ENCODE measurements around the gene ENDOU. TPM values are rescaled to one million over a fixed set of nuclear protein-coding genes. Genes with fewer than 3 reads are reported as not detected.

The ENDOU gene
- total and polyA plus RNA-seq, 2 donors from 2014 or later, result 0.28 to 0.91 TPM

DNA sequence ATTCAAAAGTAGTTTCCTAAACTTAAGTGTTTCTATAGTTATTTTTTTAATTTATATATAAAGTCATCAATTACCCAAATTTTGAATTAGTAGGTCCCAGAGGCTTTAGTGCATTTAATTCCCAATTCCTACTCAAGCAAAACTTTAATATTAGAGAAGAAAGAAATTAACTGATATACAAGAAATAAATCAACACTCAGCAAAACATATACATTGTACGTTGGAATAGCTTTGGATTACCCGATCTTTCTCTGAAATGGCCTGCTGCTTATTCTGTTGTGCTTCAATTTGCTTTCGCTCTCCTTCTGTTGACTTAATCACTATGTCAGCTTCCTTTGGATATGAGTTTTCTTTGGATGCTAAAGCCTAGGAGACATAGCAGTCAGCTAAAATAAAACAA is 37.7 kb downstream of the ENDOU start:
- H3K27ac ChIP-seq (ENCODE audit: low read depth in 2 of 2, low read length in 2 of 2), result no peak overlapping the region
- no peaks in the 10 kb centered on the region for H3K4me1 ChIP-seq (ENCODE audit: control insufficient read depth in 2 of 3, insufficient read depth in 2 of 3, low read depth in 1 of 3, low read length in 3 of 3)
- peaks cover 3 to 6% (median 3%) of the 10 kb centered on the region in 3 donors for H3K36me3 ChIP-seq (ENCODE audit: control insufficient read depth in 2 of 3, insufficient read depth in 3 of 3, low read length in 3 of 3)
- H3K9me3 ChIP-seq (ENCODE audit: control insufficient read depth in 2 of 3, insufficient read depth in 1 of 3, low read length in 3 of 3), result peaks cover 0 to 2% (median 0%) of the 10 kb centered on the region in 3 donors
- DNase-seq, result no peak
- intact Hi-C loops (cut with DNase I), result loop anchor here (10.0 kb wide), 1 partner anchor 653 kb away; no protein-coding TSS in a partner anchor
- no peaks in the 10 kb centered on the region for H3K27me3 ChIP-seq (ENCODE audit: control insufficient read depth, insufficient read depth, low read length)
- no peak overlapping the region for H3K9ac ChIP-seq (ENCODE audit: low read length in 3 of 3)
- TF ChIP-seq CTCF (IDR thresholded peaks at IDR 0.05; ENCODE audit: borderline replicate concordance, extremely low read depth, insufficient read depth), result no peak
- no peak for FAIRE-seq
- no peak overlapping the region for H3K4me3 ChIP-seq (ENCODE audit: low read length in 3 of 3)

DNA sequence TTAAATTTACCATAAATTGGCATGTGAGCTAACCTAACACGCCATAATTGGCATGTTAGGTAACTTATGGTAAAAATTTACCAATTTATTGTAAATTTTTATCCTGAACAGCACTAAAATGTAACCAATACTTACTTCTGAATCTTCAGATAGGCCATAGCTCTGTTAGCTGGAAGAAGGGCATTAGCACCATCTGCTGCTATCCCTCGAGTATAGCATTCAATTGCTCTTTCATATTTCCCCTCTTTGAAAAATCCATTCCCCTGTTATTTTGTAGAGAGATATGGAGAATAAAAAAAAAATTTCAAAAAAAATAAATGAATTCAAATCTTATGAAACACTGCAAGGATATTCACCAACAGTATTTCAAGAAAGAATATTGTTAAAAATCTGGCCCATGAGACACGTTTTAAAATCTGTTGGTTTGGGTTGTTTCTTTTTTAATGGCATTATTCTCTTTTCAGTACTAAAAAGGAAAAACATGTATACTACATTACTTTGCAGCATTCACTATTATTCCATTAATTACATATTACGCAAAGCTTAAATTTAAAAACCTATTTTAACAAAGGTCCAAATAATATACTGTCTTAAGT is 38.5 kb downstream of the ENDOU start:
- Histone ChIP-seq H3K27ac (ENCODE audit: low read depth in 2 of 2, low read length in 2 of 2) (no peak overlapping the region), H3K4me1 (ENCODE audit: control insufficient read depth in 2 of 3, insufficient read depth in 2 of 3, low read depth in 1 of 3, low read length in 3 of 3) (no peaks in the 10 kb centered on the region), H3K9me3 (ENCODE audit: control insufficient read depth in 2 of 3, insufficient read depth in 1 of 3, low read length in 3 of 3) (no peaks in the 10 kb centered on the region), H3K4me3 (ENCODE audit: low read length in 3 of 3) (no peak overlapping the region), H3K27me3 (ENCODE audit: control insufficient read depth, insufficient read depth, low read length) (no peaks in the 10 kb centered on the region), H3K9ac (ENCODE audit: low read length in 3 of 3) (no peak overlapping the region), H3K36me3 (ENCODE audit: control insufficient read depth in 2 of 3, insufficient read depth in 3 of 3, low read length in 3 of 3) (peaks cover 0 to 9% (median 0%) of the 10 kb centered on the region in 3 donors)
- intact Hi-C loops (cut with DNase I), result loop anchor here (10.0 kb wide), 1 partner anchor 652 kb away; no protein-coding TSS in a partner anchor
- TF ChIP-seq CTCF (IDR thresholded peaks at IDR 0.05; ENCODE audit: borderline replicate concordance, extremely low read depth, insufficient read depth), result peak; percentile 53
- FAIRE-seq, result peak; percentile 91
- peak in 3 of 5 donors; percentile 12 to 44 (median 34) for DNase-seq

DNA sequence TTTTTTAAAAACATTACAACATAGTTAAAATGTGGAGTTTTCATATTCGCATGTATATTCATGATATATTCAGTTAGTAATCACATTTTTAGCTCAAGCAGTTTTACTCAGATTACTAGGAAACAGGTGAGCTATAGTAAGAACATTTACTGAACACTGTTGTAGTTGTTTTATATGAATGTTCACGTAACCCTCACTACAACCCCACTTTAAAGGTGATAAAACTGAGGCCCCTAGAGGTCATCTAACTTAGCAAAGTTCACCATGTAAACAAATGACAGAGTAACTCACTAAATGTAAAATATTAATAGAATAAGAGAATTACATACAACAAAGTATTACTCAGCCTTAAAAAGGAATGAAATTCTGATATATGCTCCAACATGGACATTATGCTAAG is 45.5 kb downstream of the ENDOU start:
- Histone ChIP-seq H3K27ac (ENCODE audit: low read depth in 2 of 2, low read length in 2 of 2) (no peak overlapping the region), H3K4me1 (ENCODE audit: control insufficient read depth in 2 of 3, insufficient read depth in 2 of 3, low read depth in 1 of 3, low read length in 3 of 3) (no peaks in the 10 kb centered on the region), H3K36me3 (ENCODE audit: control insufficient read depth in 2 of 3, insufficient read depth in 3 of 3, low read length in 3 of 3) (peaks cover 0 to 6% (median 5%) of the 10 kb centered on the region in 3 donors), H3K4me3 (ENCODE audit: low read length in 3 of 3) (no peak overlapping the region), H3K9me3 (ENCODE audit: control insufficient read depth in 2 of 3, insufficient read depth in 1 of 3, low read length in 3 of 3) (no peaks in the 10 kb centered on the region), H3K27me3 (ENCODE audit: control insufficient read depth, insufficient read depth, low read length) (no peaks in the 10 kb centered on the region), H3K9ac (ENCODE audit: low read length in 3 of 3) (no peak overlapping the region)
- no peak for FAIRE-seq
- DNase-seq, result no peak
- TF ChIP-seq CTCF (IDR thresholded peaks at IDR 0.05; ENCODE audit: borderline replicate concordance, extremely low read depth, insufficient read depth), result no peak
- intact Hi-C loops (cut with DNase I), result loop anchor here (10.0 kb wide), 1 partner anchor 645 kb away; no protein-coding TSS in a partner anchor

All from kidney (tissue), 14 donors.